Tibial artery (tissue), 4 donors: ENCODE results near the gene CSNK2A1.

ENCODE experiments used
- DNase-seq, 2 donors: peaks; one replicate each; pipeline ENCODE4 v3.0.0-alpha.2; 2019
- H3K27ac ChIP-seq, 2 donors: fragments of 200-600 bp; sonication (generic) in 1 of 2; 1 replicate in 1 of 2; 2 replicates in 1 of 2; pipeline ENCODE4 v1.5.1; 2018 to 2019; ENCODE audit warnings: mild to moderate bottlenecking in 1 of 2
- H3K27me3 ChIP-seq, 2 donors: fragments of 200-600 bp; sonication (generic) in 1 of 2; one replicate each; pipeline versions ENCODE4 v1.5.1 to v1.6.0; 2016 to 2019
- H3K36me3 ChIP-seq, 3 donors: fragments of 200-600 bp; sonication (generic) in 2 of 3; one replicate each; pipeline ENCODE4 v1.5.1; 2016 to 2019; ENCODE audit warnings: mild to moderate bottlenecking in 2 of 3
- H3K4me1 ChIP-seq, 4 donors: fragments of 200-600 bp; sonication (generic) in 2 of 4; 1 replicate in 3 of 4; 2 replicates in 1 of 4; pipeline ENCODE4 v1.5.1; 2016 to 2019
- H3K4me3 ChIP-seq, 2 donors: fragments of 200-600 bp; sonication (generic) in 1 of 2; 1 replicate in 1 of 2; 2 replicates in 1 of 2; pipeline ENCODE4 v1.5.1; 2018 to 2019; ENCODE audit warnings: mild to moderate bottlenecking in 2 of 2
- H3K9me3 ChIP-seq, 3 donors: fragments of 200-600 bp; sonication (generic) in 1 of 3; one replicate each; pipeline ENCODE4 v1.5.1; 2016 to 2019
- intact Hi-C: fragments of 100-400 bp; cut with DNase I; formaldehyde crosslinking; loops from one replicate; pipeline ENCODE4 v1.15.0; 2023; ENCODE audit warnings: low total_unique reads
- TF ChIP-seq, protein P1 (sequence below), 2 experiments: fragments of 200-600 bp in 1 of 2; fragments of 450-650 bp in 1 of 2; IDR thresholded peaks; one replicate each; pipeline ENCODE4 v1.5.1; 2017 to 2019; ENCODE audit warnings: antibody characterized with exemption in 2 of 2, mild to moderate bottlenecking in 1 of 2, moderate library complexity in 1 of 2

CSNK2A1 gene

DNA sequence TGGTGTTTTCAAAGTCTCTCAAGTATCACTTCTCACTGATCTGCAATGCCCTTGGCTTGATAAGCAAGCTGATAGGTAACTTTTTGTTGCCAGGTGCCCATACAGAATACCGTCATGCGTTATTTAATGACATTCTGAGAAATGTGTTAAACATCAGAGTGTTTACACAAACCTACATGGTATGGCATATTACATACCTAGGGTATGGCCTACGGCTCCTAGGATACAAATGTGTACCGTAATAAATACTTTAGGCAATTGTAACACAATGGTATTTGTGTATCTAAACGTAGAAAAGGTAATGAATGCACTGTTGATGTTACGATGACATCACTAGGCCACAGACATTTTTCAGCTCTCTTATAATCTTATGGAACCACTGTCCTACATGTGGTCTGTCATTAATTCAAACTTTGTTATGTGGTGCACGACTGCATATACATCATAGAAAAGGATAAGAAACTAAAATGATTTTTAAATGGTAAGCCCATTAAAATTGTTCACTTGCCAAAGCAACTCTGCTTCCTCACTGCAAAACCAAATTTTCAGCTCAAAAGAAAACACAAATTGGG is 35.7 kb downstream of the CSNK2A1 start:
- H3K36me3 ChIP-seq = peaks cover 32 to 54% (median 36%) of the 10 kb centered on the region in 3 donors
- H3K9me3 ChIP-seq = no peaks in the 10 kb centered on the region
- H3K27ac ChIP-seq = no peak overlapping the region
- intact Hi-C loops = no loop called here
- TF ChIP-seq, protein P1, sequence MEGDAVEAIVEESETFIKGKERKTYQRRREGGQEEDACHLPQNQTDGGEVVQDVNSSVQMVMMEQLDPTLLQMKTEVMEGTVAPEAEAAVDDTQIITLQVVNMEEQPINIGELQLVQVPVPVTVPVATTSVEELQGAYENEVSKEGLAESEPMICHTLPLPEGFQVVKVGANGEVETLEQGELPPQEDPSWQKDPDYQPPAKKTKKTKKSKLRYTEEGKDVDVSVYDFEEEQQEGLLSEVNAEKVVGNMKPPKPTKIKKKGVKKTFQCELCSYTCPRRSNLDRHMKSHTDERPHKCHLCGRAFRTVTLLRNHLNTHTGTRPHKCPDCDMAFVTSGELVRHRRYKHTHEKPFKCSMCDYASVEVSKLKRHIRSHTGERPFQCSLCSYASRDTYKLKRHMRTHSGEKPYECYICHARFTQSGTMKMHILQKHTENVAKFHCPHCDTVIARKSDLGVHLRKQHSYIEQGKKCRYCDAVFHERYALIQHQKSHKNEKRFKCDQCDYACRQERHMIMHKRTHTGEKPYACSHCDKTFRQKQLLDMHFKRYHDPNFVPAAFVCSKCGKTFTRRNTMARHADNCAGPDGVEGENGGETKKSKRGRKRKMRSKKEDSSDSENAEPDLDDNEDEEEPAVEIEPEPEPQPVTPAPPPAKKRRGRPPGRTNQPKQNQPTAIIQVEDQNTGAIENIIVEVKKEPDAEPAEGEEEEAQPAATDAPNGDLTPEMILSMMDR (IDR thresholded peaks at IDR 0.05) = no peak
- no peaks in the 10 kb centered on the region for H3K27me3 ChIP-seq
- H3K4me3 ChIP-seq = no peak overlapping the region
- no peak for DNase-seq
- peaks cover 0 to 10% (median 0%) of the 10 kb centered on the region in 4 donors for H3K4me1 ChIP-seq

DNA sequence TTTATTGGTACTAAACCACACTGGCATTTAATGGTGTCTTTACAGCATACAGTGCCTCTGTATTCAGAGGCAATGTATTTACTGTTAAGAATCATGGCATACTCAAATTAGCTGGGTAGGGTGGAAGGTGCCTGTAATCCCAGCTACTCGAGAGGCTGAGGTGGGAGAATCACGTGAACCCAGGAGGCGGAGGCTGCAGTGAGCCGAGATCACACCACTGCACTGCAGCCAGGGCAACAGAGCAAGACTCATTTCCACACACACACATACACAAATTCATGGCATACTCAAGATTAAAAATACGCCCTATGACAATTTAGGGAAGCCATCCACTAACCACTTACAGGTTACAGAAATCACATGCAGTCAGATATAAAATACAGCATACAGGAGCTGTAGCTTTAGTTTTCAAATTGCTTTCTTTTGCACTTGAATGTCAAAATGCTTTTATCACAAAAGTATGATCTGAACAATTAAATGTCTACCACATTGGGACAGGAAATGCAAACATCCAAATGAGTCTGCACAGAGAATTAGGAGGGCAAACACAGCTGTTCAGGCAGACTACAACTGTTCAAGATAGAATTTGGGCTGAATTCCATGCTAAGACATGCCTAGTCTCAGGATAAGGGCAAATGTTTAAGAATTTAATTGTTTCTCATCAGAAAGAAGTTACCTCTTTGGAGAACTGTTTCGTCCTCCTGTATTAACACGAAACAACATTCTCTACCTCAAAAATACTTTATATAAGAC is 36.4 kb downstream of the CSNK2A1 start:
- H3K36me3 ChIP-seq = peaks cover 32 to 61% (median 43%) of the 10 kb centered on the region in 3 donors
- peaks cover 0 to 10% (median 0%) of the 10 kb centered on the region in 4 donors for H3K4me1 ChIP-seq
- H3K9me3 ChIP-seq = no peaks in the 10 kb centered on the region
- H3K27me3 ChIP-seq = no peaks in the 10 kb centered on the region
- H3K27ac ChIP-seq = no peak overlapping the region
- H3K4me3 ChIP-seq = no peak overlapping the region
- TF ChIP-seq, protein P1 (IDR thresholded peaks at IDR 0.05) = no peak
- intact Hi-C loops = no loop called here
- DNase-seq = no peak

DNA sequence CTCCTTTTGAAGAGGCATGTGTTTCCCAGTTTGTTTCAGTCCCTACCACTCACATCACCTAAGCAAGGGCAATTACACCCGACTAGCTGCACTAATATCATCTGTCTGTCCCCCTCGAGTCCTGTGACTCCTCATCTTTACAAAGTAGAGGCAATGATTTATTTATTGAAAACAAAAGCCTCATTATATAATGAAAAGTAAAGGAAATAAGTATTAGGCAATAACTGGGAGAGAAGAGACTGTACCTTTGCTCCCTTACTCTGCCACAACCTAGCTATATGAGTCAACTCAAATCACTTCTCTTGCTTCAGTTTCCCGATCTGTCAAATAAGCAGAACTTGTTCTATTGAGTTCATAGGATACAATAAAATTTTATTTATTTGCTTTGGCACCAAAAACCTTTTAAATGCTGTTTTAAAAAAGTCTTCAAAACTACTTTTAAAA is 38.9 kb downstream of the CSNK2A1 start:
- intact Hi-C loops = no loop called here
- TF ChIP-seq, protein P1 (IDR thresholded peaks at IDR 0.05) = no peak
- Histone ChIP-seq H3K36me3 (peaks cover 39 to 77% (median 56%) of the 10 kb centered on the region in 3 donors), H3K4me3 (no peak overlapping the region), H3K27me3 (no peaks in the 10 kb centered on the region), H3K4me1 (no peaks in the 10 kb centered on the region), H3K9me3 (no peaks in the 10 kb centered on the region), H3K27ac (no peak overlapping the region)
- DNase-seq = no peak

DNA sequence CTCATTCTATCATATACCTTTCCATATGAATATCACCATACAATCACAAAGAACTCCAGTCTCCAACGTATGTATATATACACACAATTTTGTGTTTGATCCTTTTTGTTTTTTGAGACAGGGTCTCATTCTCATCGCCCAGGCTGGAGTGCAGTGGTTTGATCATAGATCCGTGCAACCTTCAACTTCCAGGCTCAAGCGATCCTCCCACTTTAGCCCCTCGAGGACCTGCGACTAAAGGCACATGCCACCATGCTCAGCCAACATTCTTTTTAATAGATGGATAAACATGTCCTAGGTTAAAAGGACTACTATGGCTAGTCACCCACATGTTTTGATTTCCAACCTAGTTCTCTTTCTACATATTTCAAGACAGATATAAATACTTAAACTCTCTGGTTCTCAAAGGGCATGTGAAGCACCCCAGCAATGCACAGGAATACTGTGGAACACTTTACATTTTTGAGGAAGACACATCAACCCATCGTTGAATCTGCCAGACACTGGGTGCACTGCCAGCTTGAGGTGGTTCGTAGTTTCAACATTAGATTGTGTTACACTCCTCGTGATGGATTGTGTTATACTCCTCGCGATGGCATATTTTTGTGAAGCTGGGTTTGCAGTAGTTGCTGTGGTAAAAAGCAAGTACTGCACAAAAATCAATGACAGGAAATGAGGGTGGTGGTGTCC is 40.4 kb downstream of the CSNK2A1 start:
- Histone ChIP-seq H3K36me3 (peaks cover 54 to 88% (median 70%) of the 10 kb centered on the region in 3 donors), H3K27ac (no peak overlapping the region), H3K27me3 (no peaks in the 10 kb centered on the region), H3K9me3 (no peaks in the 10 kb centered on the region), H3K4me3 (no peak overlapping the region), H3K4me1 (no peaks in the 10 kb centered on the region)
- intact Hi-C loops = no loop called here
- DNase-seq = no peak
- TF ChIP-seq, protein P1 (IDR thresholded peaks at IDR 0.05) = no peak

DNA sequence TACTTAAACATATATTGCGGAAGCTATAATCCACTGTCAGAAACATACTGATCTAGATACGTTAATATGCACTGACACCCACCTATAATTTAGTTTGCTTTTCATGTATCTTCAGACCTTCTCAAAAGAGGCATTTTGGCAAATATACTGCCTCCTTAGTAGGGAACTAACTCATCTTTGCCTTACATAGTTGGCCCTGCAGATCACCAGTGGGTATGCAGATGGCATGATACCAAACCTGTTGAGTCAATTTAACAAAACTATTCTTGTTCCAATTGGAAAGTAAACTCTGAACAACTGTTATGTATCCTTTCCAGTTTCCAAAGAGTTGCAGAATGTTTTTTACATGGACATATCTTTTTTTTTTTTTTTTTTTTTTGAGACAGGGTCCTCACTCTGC is 45.6 kb downstream of the CSNK2A1 start:
- Histone ChIP-seq H3K4me3 (no peak overlapping the region), H3K36me3 (peaks cover 56 to 89% (median 81%) of the 10 kb centered on the region in 3 donors), H3K27ac (no peak overlapping the region), H3K9me3 (no peaks in the 10 kb centered on the region), H3K4me1 (no peaks in the 10 kb centered on the region), H3K27me3 (no peaks in the 10 kb centered on the region)
- DNase-seq = no peak
- TF ChIP-seq, protein P1 (IDR thresholded peaks at IDR 0.05) = no peak
- intact Hi-C loops = no loop called here
